SK-N-SH (cell line): Measurements from ENCODE around the gene CLPX. TPM values are rescaled to one million over a fixed set of nuclear protein-coding genes. Genes with fewer than 3 reads are reported as not detected.
"Not testable (repeated sequence)": the region's sequence is repeated elsewhere in the genome, so short reads cannot be mapped to it uniquely, and the experiment has no call there.

Source experiments
- CTCF ChIA-PET: fragments of 300-600, 350-600 bp; formaldehyde crosslinking; extraction: SDS; loops from one replicate; lab custom pipeline; 2021; lab: Yijun Ruan, JAX
- POLR2A ChIA-PET: fragments of 350-600 bp; sonication (Branson Sonifier 250); formaldehyde crosslinking; extraction: SDS; loops from one replicate; lab custom pipeline; 2020; ENCODE audit warnings: antibody characterized with exemption, inconsistent platforms; lab: Yijun Ruan, JAX
- DNase-seq: peaks from one replicate; pipeline ENCODE4 v3.0.0; 2012
- H2AFZ ChIP-seq: fragments of 200-600 bp; sonication (generic); 2 replicates; pipeline ENCODE4 v1.8.1; 2016; ENCODE audit warnings: antibody characterized with exemption, mild to moderate bottlenecking, low read depth
- H3F3A ChIP-seq: fragments of 200-600 bp; sonication (generic); replicated peaks from 2 replicates; pipeline ENCODE3; 2016; ENCODE audit warnings: antibody characterized with exemption, mild to moderate bottlenecking; ENCODE audit not compliant: insufficient read depth
- H3K27ac ChIP-seq, 2 experiments: fragments of 200-500 bp in 1 of 2; fragments of 200-600 bp in 1 of 2; sonication (Bioruptor generic) in 1 of 2; sonication (generic), shearing (Covaris generic) in 1 of 2; 2 replicates each; pipeline versions ENCODE4 v1.5.1 to v1.6.1; 2014 to 2016; ENCODE audit warnings: low read depth in 2 of 2, inconsistent platforms in 1 of 2, low read length in 1 of 2, mild to moderate bottlenecking in 1 of 2, mixed read lengths in 1 of 2
- H3K27me3 ChIP-seq: fragments of 200-600 bp; sonication (generic), shearing (Covaris generic); 2 replicates; pipeline ENCODE4 v1.6.1; 2016; ENCODE audit warnings: mixed run types; ENCODE audit not compliant: insufficient read depth
- H3K36me3 ChIP-seq, 2 experiments: fragments of 200-500 bp in 1 of 2; fragments of 200-600 bp in 1 of 2; sonication (Bioruptor generic) in 1 of 2; sonication (generic) in 1 of 2; replicated peaks in 1 of 2; 2 replicates each; pipeline versions ENCODE3 to v1.5.1; 2014 to 2016; ENCODE audit warnings: low read length in 1 of 2, mild to moderate bottlenecking in 1 of 2; ENCODE audit not compliant: insufficient read depth in 2 of 2, control insufficient read depth in 1 of 2
- H3K4me1 ChIP-seq, 2 experiments: fragments of 200-500 bp in 1 of 2; fragments of 200-600 bp in 1 of 2; sonication (Bioruptor generic) in 1 of 2; sonication (generic), shearing (Covaris generic) in 1 of 2; 2 replicates each; pipeline versions ENCODE4 v1.5.1 to v1.6.1; 2014 to 2016; ENCODE audit warnings: low read depth in 1 of 2, low read length in 1 of 2, mixed run types in 1 of 2; ENCODE audit not compliant: insufficient read depth in 2 of 2, control insufficient read depth in 1 of 2
- H3K4me2 ChIP-seq: fragments of 200-600 bp; sonication (generic), shearing (Covaris generic); 2 replicates; pipeline ENCODE4 v1.6.1; 2017; ENCODE audit warnings: mixed run types
- H3K4me3 ChIP-seq, 2 experiments: fragments of 200-500 bp in 1 of 2; fragments of 200-600 bp in 1 of 2; sonication (Bioruptor generic) in 1 of 2; sonication (generic), shearing (Covaris generic) in 1 of 2; 2 replicates each; pipeline versions ENCODE4 v1.5.1 to v1.8.1; 2014 to 2016; ENCODE audit warnings: low read depth in 2 of 2, inconsistent platforms in 1 of 2, low read length in 1 of 2, mild to moderate bottlenecking in 1 of 2, mixed read lengths in 1 of 2, moderate library complexity in 1 of 2
- H3K79me2 ChIP-seq: fragments of 200-600 bp; sonication (generic); 2 replicates; pipeline ENCODE4 v1.8.1; 2017; ENCODE audit warnings: mild to moderate bottlenecking; ENCODE audit not compliant: insufficient read depth
- H3K9ac ChIP-seq: fragments of 200-600 bp; sonication (generic); 2 replicates; pipeline ENCODE4 v1.6.1; 2017; ENCODE audit warnings: mixed run types
- H3K9me2 ChIP-seq: fragments of 200-600 bp; sonication (generic); 2 replicates; pipeline ENCODE4 v1.6.1; 2017; ENCODE audit warnings: mixed run types
- H3K9me3 ChIP-seq: fragments of 200-600 bp; sonication (generic); 2 replicates; pipeline ENCODE4 v1.6.1; 2017; ENCODE audit warnings: mixed run types, mild to moderate bottlenecking, moderate library complexity
- H4K20me1 ChIP-seq: fragments of 200-600 bp; sonication (generic); 2 replicates; pipeline ENCODE4 v1.6.1; 2017; ENCODE audit warnings: mild to moderate bottlenecking, mixed run types; ENCODE audit not compliant: insufficient read depth
- EZH2phosphoT487 ChIP-seq: fragments of 200-600 bp; sonication (generic); IDR thresholded peaks from 2 replicates; pipeline ENCODE4 v1.6.1; 2017; ENCODE audit warnings: low read depth, mixed run types, mild to moderate bottlenecking, antibody characterized with exemption, moderate library complexity, borderline replicate concordance
- FOSL2 ChIP-seq: IDR thresholded peaks from 2 replicates; pipeline ENCODE4 v1.4.0; 2012; ENCODE audit warnings: low read depth, mild to moderate bottlenecking, moderate library complexity, borderline replicate concordance
- GABPA ChIP-seq: IDR thresholded peaks from 2 replicates; pipeline ENCODE4 v1.4.0; 2012; ENCODE audit warnings: low read depth, mild to moderate bottlenecking
- GATA2 ChIP-seq: sonication (generic); formaldehyde crosslinking; IDR thresholded peaks from 2 replicates; pipeline ENCODE4 v1.5.0; 2020; ENCODE audit warnings: mild to moderate bottlenecking, missing genetic modification reagents
- NFIC ChIP-seq: IDR thresholded peaks from 2 replicates; pipeline ENCODE4 v1.4.0; 2012; ENCODE audit warnings: borderline replicate concordance
- POLR2AphosphoS5 ChIP-seq: IDR thresholded peaks from 2 replicates; pipeline ENCODE4 v1.6.1; 2012; ENCODE audit warnings: low read depth, low read length
- RCOR1 ChIP-seq: fragments of 150-350 bp; IDR thresholded peaks from 2 replicates; pipeline ENCODE4 v1.6.1; 2017; ENCODE audit warnings: antibody characterized with exemption, low read length
- RXRA ChIP-seq: IDR thresholded peaks from 2 replicates; pipeline ENCODE4 v1.4.0; 2012; ENCODE audit warnings: low read depth, mild to moderate bottlenecking, borderline replicate concordance
- SIN3A ChIP-seq: IDR thresholded peaks from 2 replicates; pipeline ENCODE4 v1.6.1; 2012; ENCODE audit warnings: low read depth, mild to moderate bottlenecking, low read length, moderate library complexity, borderline replicate concordance
- SMC3 ChIP-seq: IDR thresholded peaks from 2 replicates; pipeline ENCODE4 v1.6.1; 2012; ENCODE audit warnings: low read depth, low read length, improper control_type of control experiment
- TAF1 ChIP-seq: IDR thresholded peaks from 2 replicates; pipeline ENCODE4 v1.6.1; 2012; ENCODE audit warnings: low read depth, mild to moderate bottlenecking, low read length, moderate library complexity, borderline replicate concordance
- TCF12 ChIP-seq: IDR thresholded peaks from 2 replicates; pipeline ENCODE4 v1.4.0; 2012
- USF1 ChIP-seq: IDR thresholded peaks from 2 replicates; pipeline ENCODE4 v1.4.0; 2012; ENCODE audit warnings: low read depth, borderline replicate concordance
- WGBS: methylation state at CpG from one replicate; pipeline ENCODE4 v1.1.6; 2017; ENCODE audit warnings: low lambda C conversion rate; 5-methylcytosine and 5-hydroxymethylcytosine counted together
- polyA plus RNA-seq, 3 experiments: library from polyadenylated mRNA; depleted of rRNA; stranded (reverse); fragments of >200 nt; gene quantifications; 2 replicates each; pipeline ENCODE4 v1.2.3, GENCODE V29; 2012
- TF ChIP-seq, protein P1 (sequence below): IDR thresholded peaks from 2 replicates; pipeline ENCODE4 v1.4.0; 2012; ENCODE audit warnings: low read depth, borderline replicate concordance

CLPX gene
- polyA plus RNA-seq, 1 of the 3 experiments (the other 2 are of a cell fraction): 12.9 TPM

DNA sequence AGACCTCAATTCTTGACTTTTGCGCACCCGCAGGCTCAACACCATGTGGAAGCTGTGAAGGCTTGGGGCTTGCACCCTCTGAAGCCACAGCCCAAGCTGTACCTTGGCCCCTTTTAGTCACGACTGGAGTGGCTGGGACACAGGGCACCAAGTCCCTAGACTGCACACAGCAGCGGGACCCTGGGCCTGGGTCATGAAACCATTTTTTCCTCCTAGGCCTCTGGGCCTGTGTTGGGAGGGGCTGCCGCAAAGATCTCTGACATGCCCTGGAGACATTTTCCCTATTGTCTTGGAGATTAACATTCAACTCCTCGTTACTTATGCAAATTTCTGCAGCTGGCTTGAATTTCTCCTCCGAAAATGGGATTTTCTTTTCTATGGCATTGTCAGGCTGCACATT lies 48.1 kb downstream of the CLPX start:
- H3K9me2 ChIP-seq, H3K9me3 ChIP-seq, H3K36me3 ChIP-seq, POLR2A ChIA-PET, H3K9ac ChIP-seq, H3K4me3 ChIP-seq, H3F3A ChIP-seq, CTCF ChIA-PET, H3K27ac ChIP-seq, H3K4me1 ChIP-seq, H3K27me3 ChIP-seq, H4K20me1 ChIP-seq, DNase-seq, H3K4me2 ChIP-seq, H2AFZ ChIP-seq: not testable (repeated sequence)
- WGBS: 85% methylated on average over 7 of the region's 7 CpGs
- H3K79me2 ChIP-seq: peaks cover 11% of the 10 kb centered on the region

GRCh38 chr15:65134538-65134937 lies 50.6 kb downstream of the CLPX start:
- ChIA-PET POLR2A (no interaction called here), CTCF (interaction anchor here (1.5 kb wide), 1 partner anchor 80 kb away, joined by 4 read pairs; no protein-coding TSS in a partner anchor)
- 57% methylated on average over 8 of the region's 8 CpGs for WGBS
- Histone ChIP-seq H3K9ac (no peak overlapping the region), H3K36me3 (peaks cover 2 to 7% of the 10 kb centered on the region in 2 experiments), H3K27ac (no peak overlapping the region), H3K79me2 (peaks cover 34% of the 10 kb centered on the region), H2AFZ (peak overlapping the region; percentile 99; the same call in 1 of the 2 replicates), H3F3A (peaks cover 2% of the 10 kb centered on the region), H3K4me3 (peak overlapping the region; percentile 73 to 80), H4K20me1 (peaks cover 23% of the 10 kb centered on the region), H3K27me3 (no peaks in the 10 kb centered on the region), H3K4me1 (peaks cover 0 to 6% of the 10 kb centered on the region in 2 experiments; a peak in 1 of 4 replicates), H3K9me2 (no peaks in the 10 kb centered on the region), H3K9me3 (no peaks in the 10 kb centered on the region), H3K4me2 (peak overlapping the region; percentile 90)
- TF ChIP-seq RCOR1 (no peak), SIN3A (no peak), EZH2phosphoT487 (no peak), POLR2AphosphoS5 (no peak), RXRA (no peak), TCF12 (no peak), GATA2 (CRISPR knock-in tag) (no peak), GABPA (no peak), NFIC (no peak), USF1 (no peak), SMC3 (no peak), FOSL2 (no peak), TAF1 (no peak)
- TF ChIP-seq, protein P1, sequence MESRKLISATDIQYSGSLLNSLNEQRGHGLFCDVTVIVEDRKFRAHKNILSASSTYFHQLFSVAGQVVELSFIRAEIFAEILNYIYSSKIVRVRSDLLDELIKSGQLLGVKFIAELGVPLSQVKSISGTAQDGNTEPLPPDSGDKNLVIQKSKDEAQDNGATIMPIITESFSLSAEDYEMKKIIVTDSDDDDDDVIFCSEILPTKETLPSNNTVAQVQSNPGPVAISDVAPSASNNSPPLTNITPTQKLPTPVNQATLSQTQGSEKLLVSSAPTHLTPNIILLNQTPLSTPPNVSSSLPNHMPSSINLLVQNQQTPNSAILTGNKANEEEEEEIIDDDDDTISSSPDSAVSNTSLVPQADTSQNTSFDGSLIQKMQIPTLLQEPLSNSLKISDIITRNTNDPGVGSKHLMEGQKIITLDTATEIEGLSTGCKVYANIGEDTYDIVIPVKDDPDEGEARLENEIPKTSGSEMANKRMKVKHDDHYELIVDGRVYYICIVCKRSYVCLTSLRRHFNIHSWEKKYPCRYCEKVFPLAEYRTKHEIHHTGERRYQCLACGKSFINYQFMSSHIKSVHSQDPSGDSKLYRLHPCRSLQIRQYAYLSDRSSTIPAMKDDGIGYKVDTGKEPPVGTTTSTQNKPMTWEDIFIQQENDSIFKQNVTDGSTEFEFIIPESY: no peak
- peak; percentile 24 for DNase-seq
